GM12891 (cell line): ENCODE results near the gene IP6K1.

Source experiments
- POLR2A ChIP-seq: IDR thresholded peaks from 2 replicates; pipeline ENCODE4 v1.6.1; 2011; ENCODE audit warnings: low read depth, low read length, control low read depth
- POLR2AphosphoS5 ChIP-seq: IDR thresholded peaks from 2 replicates; pipeline ENCODE4 v1.6.1; 2011; ENCODE audit warnings: low read depth, low read length, control low read depth
- SPI1 ChIP-seq: IDR thresholded peaks from 2 replicates; pipeline ENCODE4 v1.6.1; 2011; ENCODE audit warnings: low read depth, low read length, control low read depth
- TAF1 ChIP-seq: IDR thresholded peaks from 2 replicates; pipeline ENCODE4 v1.6.1; 2011; ENCODE audit warnings: low read depth, low read length, control low read depth

DNA sequence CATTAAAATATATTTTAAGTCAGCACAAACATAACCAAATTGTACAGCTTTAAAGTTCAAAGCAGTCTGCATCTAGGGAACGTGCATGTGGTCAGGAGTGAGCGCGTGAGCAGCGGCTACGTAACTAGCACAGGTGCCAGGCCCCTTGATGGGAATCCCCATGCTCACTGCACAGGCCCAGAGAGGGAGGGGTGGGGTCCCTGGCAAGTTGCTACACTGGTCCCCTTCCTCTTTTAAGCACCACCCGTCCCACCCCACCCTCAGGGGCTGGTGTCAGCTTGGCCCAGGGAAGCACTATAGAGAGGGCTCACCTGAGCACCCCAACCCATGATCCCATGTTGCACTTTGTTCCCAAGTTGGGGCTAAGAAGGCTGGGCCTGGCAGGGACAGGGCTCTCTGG lies 61.8 kb downstream of the IP6K1 start:
- no peak; the same call in 1 of the 2 replicates for TF ChIP-seq POLR2A
- 0 out of 2 replicates have a peak, but pooled peaks have one; percentile 13 for TF ChIP-seq POLR2AphosphoS5
- TF ChIP-seq TAF1 = no peak
- no peak for TF ChIP-seq SPI1
